Mesenchymal stem cell (in vitro differentiated cells and primary cell): ENCODE data around the gene C16orf74.

Experiments used
- DNase-seq: peaks from one replicate; pipeline ENCODE4 v3.0.0-alpha.2; 2013
- H2AFZ ChIP-seq: one replicate; pipeline ENCODE4 v1.6.1; 2013; ENCODE audit warnings: low read depth, mild to moderate bottlenecking, control low read depth, inconsistent platforms, low read length, moderate library complexity
- H2AK5ac ChIP-seq: 2 replicates; pipeline ENCODE4 v1.6.1; 2013; ENCODE audit warnings: low read length, moderate library complexity, mild to moderate bottlenecking, inconsistent platforms; ENCODE audit not compliant: severe bottlenecking
- H2BK120ac ChIP-seq: one replicate; pipeline ENCODE4 v1.6.1; 2013; ENCODE audit warnings: low read depth, mild to moderate bottlenecking, inconsistent platforms, low read length, moderate library complexity
- H2BK12ac ChIP-seq, 2 experiments: one replicate each; pipeline ENCODE4 v1.6.1; 2013; ENCODE audit warnings: inconsistent platforms in 2 of 2, low read length in 2 of 2, mild to moderate bottlenecking in 2 of 2, moderate library complexity in 2 of 2, control low read depth in 1 of 2
- H2BK15ac ChIP-seq: one replicate; pipeline ENCODE4 v1.6.1; 2013; ENCODE audit warnings: mild to moderate bottlenecking, low read depth, inconsistent platforms; ENCODE audit not compliant: poor library complexity, severe bottlenecking
- H2BK5ac ChIP-seq: 2 replicates; pipeline ENCODE4 v1.6.1; 2013; ENCODE audit warnings: low read depth, mild to moderate bottlenecking, low read length, control low read depth, inconsistent platforms; ENCODE audit not compliant: poor library complexity, severe bottlenecking
- H3K14ac ChIP-seq, 2 experiments: one replicate each; pipeline ENCODE4 v1.6.1; 2013; ENCODE audit warnings: inconsistent platforms in 2 of 2, low read length in 2 of 2, control low read depth in 1 of 2, mild to moderate bottlenecking in 1 of 2, moderate library complexity in 1 of 2
- H3K18ac ChIP-seq, 2 experiments: one replicate each; pipeline ENCODE4 v1.6.1; 2013; ENCODE audit warnings: inconsistent platforms in 2 of 2, low read length in 2 of 2, control low read depth in 1 of 2, low read depth in 1 of 2, mild to moderate bottlenecking in 1 of 2
- H3K23ac ChIP-seq, 2 experiments: one replicate each; pipeline ENCODE4 v1.6.1; 2013; ENCODE audit warnings: inconsistent platforms in 2 of 2, low read length in 2 of 2, mild to moderate bottlenecking in 2 of 2, moderate library complexity in 2 of 2, control low read depth in 1 of 2
- H3K27ac ChIP-seq: 2 replicates; pipeline ENCODE4 v1.5.1; 2013; ENCODE audit warnings: mild to moderate bottlenecking, moderate library complexity, low read length, control low read depth, inconsistent platforms; ENCODE audit not compliant: poor library complexity, severe bottlenecking
- H3K27me3 ChIP-seq, 2 experiments: 2 replicates each; pipeline versions ENCODE4 v1.6.1 to v1.7.0; 2013; ENCODE audit warnings: low read length in 2 of 2, mild to moderate bottlenecking in 2 of 2, moderate library complexity in 2 of 2, control low read depth in 1 of 2, inconsistent platforms in 1 of 2; ENCODE audit not compliant: control insufficient read depth in 1 of 2, insufficient read depth in 1 of 2
- H3K36me3 ChIP-seq, 2 experiments: 2 replicates each; pipeline versions ENCODE4 v1.6.1 to v1.7.0; 2013; ENCODE audit warnings: low read length in 2 of 2, control low read depth in 1 of 2, inconsistent platforms in 1 of 2, low read depth in 1 of 2, mild to moderate bottlenecking in 1 of 2; ENCODE audit not compliant: insufficient read depth in 2 of 2, control insufficient read depth in 1 of 2
- H3K4ac ChIP-seq, 2 experiments: one replicate each; pipeline ENCODE4 v1.6.1; 2013; ENCODE audit warnings: inconsistent platforms in 2 of 2, low read length in 2 of 2, mild to moderate bottlenecking in 2 of 2, moderate library complexity in 2 of 2, control low read depth in 1 of 2, low read depth in 1 of 2
- H3K4me1 ChIP-seq: 2 replicates; pipeline ENCODE4 v1.6.1; 2013; ENCODE audit warnings: low read depth, low read length, control low read depth; ENCODE audit not compliant: control insufficient read depth, insufficient read depth
- H3K4me2 ChIP-seq: 2 replicates; pipeline ENCODE4 v1.6.1; 2013; ENCODE audit warnings: low read length, mild to moderate bottlenecking, inconsistent platforms; ENCODE audit not compliant: poor library complexity, severe bottlenecking
- H3K4me3 ChIP-seq, 2 experiments: 2 replicates each; pipeline versions ENCODE4 v1.5.1 to v1.7.0; 2013; ENCODE audit warnings: low read length in 2 of 2, mild to moderate bottlenecking in 2 of 2, control low read depth in 1 of 2, low read depth in 1 of 2; ENCODE audit not compliant: insufficient read depth in 1 of 2
- H3K79me1 ChIP-seq: replicated peaks from 2 replicates; pipeline ENCODE4 v1.6.1; 2013; ENCODE audit warnings: mild to moderate bottlenecking, control low read depth, low read length, inconsistent platforms; ENCODE audit not compliant: poor library complexity, severe bottlenecking
- H3K9ac ChIP-seq: 2 replicates; pipeline ENCODE4 v1.7.0; 2013; ENCODE audit warnings: mild to moderate bottlenecking, low read length, moderate library complexity
- H3K9me3 ChIP-seq: 2 replicates; pipeline ENCODE4 v1.7.0; 2013; ENCODE audit warnings: mild to moderate bottlenecking, low read length; ENCODE audit not compliant: control insufficient read depth
- H4K8ac ChIP-seq: one replicate; pipeline ENCODE4 v1.6.1; 2013; ENCODE audit warnings: inconsistent platforms, mild to moderate bottlenecking, low read length, moderate library complexity
- H4K91ac ChIP-seq: one replicate; pipeline ENCODE4 v1.6.1; 2013; ENCODE audit warnings: mild to moderate bottlenecking, low read length, inconsistent platforms
- WGBS: methylation state at CpG from one replicate; pipeline ENCODE4 v1.1.7; 2013; ENCODE audit warnings: mixed read lengths; 5-methylcytosine and 5-hydroxymethylcytosine counted together

Gene C16orf74

DNA sequence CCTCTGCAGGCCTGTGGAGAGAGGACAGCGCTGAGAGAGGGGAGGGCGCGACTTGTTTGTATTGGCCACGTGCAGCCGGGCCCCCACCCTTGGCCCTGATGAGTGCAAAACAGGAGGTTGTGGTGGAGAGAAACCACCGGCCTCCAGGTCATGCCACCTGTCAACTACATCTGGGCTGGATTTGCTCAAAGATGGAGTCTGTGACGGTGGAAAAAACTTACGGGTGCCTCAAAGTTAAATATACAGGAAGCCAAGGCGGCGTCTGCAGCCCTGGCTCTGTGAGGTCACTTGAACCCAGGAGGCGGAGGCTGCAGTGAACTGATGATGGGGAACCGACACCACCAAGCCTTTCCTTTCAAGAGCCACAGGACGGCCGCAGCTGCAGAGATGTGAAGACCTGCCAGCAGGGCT is 15.7 kb downstream of the C16orf74 start:
- H3K18ac ChIP-seq = no peak overlapping the region
- no peak overlapping the region for H2BK15ac ChIP-seq
- no peak overlapping the region for H3K9ac ChIP-seq
- 75% methylated on average over 14 of the region's 14 CpGs for WGBS
- no peak overlapping the region for H3K4me2 ChIP-seq
- H3K4ac ChIP-seq = no peak overlapping the region
- no peak overlapping the region for H2AFZ ChIP-seq
- no peak overlapping the region for H3K27ac ChIP-seq
- DNase-seq = no peak
- H4K8ac ChIP-seq = no peak overlapping the region
- H3K9me3 ChIP-seq = no peaks in the 10 kb centered on the region
- no peak overlapping the region for H2BK120ac ChIP-seq
- no peak overlapping the region for H4K91ac ChIP-seq
- H3K23ac ChIP-seq = no peak overlapping the region
- H2AK5ac ChIP-seq = no peak overlapping the region
- H3K36me3 ChIP-seq = no peaks in the 10 kb centered on the region
- H3K79me1 ChIP-seq = no peaks in the 10 kb centered on the region
- H3K4me1 ChIP-seq = no peaks in the 10 kb centered on the region
- no peak overlapping the region for H2BK12ac ChIP-seq
- peaks cover 0 to 18% of the 10 kb centered on the region in 2 experiments for H3K27me3 ChIP-seq
- no peak overlapping the region for H2BK5ac ChIP-seq
- H3K14ac ChIP-seq = no peak overlapping the region
- no peak overlapping the region for H3K4me3 ChIP-seq

DNA sequence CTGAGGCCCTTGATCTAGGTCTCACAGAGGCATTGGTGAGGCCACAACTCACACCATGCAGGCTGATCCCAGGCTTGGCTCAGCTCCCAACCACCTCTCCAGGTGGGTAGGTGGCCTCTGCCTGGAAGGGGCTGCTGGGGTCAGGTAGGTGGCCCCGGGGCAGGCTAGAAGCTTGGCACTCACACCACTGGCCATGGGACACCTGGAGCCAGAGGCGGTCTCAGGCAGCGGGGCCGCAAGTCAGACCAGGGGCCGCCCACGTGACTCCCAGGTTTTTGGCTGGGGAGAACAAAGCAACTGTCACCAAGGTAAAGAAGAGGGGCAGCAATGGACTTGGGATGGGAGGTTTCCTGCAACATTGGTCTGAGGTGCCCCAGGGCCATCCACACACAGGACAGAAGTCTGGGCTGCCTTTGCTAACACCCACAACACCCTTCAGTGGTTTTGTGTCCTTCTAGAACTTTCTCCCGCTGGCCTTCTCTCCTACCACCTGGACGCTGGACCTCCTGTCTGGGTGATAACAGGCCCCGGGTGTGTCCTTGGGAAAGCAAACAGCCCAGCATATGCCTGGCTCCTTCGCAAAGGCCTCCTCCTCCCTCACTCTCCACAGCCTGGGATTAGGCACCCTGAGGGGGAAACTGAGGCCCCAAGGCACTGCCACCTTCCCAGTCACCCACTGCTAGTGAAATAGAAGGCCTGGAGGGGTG is 16.4 kb downstream of the C16orf74 start:
- H3K36me3 ChIP-seq = no peaks in the 10 kb centered on the region
- H4K91ac ChIP-seq = no peak overlapping the region
- H3K9me3 ChIP-seq = no peaks in the 10 kb centered on the region
- no peak overlapping the region for H3K23ac ChIP-seq
- H2BK12ac ChIP-seq = no peak overlapping the region
- H3K14ac ChIP-seq = no peak overlapping the region
- H3K4ac ChIP-seq = no peak overlapping the region
- no peak overlapping the region for H2AK5ac ChIP-seq
- H2BK120ac ChIP-seq = no peak overlapping the region
- H2BK15ac ChIP-seq = no peak overlapping the region
- H4K8ac ChIP-seq = no peak overlapping the region
- H3K27me3 ChIP-seq = peaks cover under 1 to 21% of the 10 kb centered on the region in 2 experiments
- H3K4me1 ChIP-seq = no peaks in the 10 kb centered on the region
- 80% methylated on average over 9 of the region's 10 CpGs for WGBS
- no peak overlapping the region for H3K4me2 ChIP-seq
- no peak overlapping the region for H3K18ac ChIP-seq
- H3K79me1 ChIP-seq = no peaks in the 10 kb centered on the region
- no peak overlapping the region for H3K9ac ChIP-seq
- H3K27ac ChIP-seq = no peak overlapping the region
- H2BK5ac ChIP-seq = no peak overlapping the region
- H3K4me3 ChIP-seq = no peak overlapping the region
- H2AFZ ChIP-seq = no peak overlapping the region
- DNase-seq = no peak

DNA sequence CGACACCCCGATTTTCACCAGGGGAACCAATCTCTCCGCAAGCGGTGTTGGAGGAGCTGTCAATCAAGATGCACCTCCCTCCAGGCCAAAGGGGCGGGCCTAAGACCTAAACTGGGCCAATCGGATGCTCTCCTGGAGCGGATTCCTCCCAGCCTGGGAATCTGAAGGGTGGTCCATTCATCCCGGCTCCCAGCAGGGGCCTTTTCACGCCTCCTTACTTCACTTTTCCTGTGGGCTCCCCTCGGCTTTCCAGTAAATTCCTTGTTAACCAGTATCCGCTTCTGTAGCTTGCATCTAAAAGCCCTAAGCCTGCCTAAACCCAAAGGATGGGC is 17.1 kb downstream of the C16orf74 start:
- Histone ChIP-seq H3K9me3 (no peaks in the 10 kb centered on the region), H4K8ac (no peak overlapping the region)

DNA sequence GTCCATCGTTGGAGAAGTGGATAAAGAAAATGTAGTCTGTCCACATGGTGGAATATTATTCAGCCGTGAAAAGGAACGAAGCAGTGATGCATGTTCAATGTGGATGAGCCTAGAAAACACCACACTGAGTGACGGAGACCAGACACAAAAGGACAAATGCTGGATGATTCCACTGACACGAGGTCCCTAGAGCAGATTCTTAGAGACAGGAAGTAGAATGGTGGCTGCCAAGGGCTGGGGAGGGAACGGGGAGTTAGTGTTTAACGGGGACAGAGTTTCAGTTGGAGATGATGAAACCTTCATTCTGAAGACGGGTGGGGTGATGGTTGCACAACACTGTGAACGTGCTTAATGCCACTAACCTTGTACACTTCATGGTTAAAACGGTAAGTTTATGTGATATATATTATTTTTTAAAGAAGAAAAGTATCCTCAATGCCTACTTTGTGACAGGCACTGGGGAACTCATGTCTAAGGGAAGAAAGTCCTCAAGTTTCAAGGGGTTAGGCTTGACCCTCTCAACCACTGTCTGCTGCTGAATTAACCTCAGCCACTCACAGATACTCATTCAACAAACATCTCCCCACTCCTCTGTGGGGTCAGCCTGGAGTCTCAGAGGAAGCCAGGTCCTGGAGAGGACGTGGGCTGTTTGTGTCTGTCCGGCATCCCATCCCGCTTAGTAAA is 17.6 kb downstream of the C16orf74 start:
- H3K18ac ChIP-seq = no peak overlapping the region
- H4K8ac ChIP-seq = no peak overlapping the region
- no peak overlapping the region for H3K4me2 ChIP-seq
- H3K4me3 ChIP-seq = peak overlapping the region in 1 of 2 experiments; percentile 31
- no peak overlapping the region for H2AK5ac ChIP-seq
- H2AFZ ChIP-seq = no peak overlapping the region
- no peak overlapping the region for H3K14ac ChIP-seq
- no peaks in the 10 kb centered on the region for H3K9me3 ChIP-seq
- no peaks in the 10 kb centered on the region for H3K36me3 ChIP-seq
- H3K27ac ChIP-seq = no peak overlapping the region
- H2BK5ac ChIP-seq = no peak overlapping the region
- no peaks in the 10 kb centered on the region for H3K79me1 ChIP-seq
- peaks cover 6 to 32% of the 10 kb centered on the region in 2 experiments for H3K27me3 ChIP-seq
- H2BK15ac ChIP-seq = no peak overlapping the region
- no peak overlapping the region for H3K9ac ChIP-seq
- no peak overlapping the region for H3K23ac ChIP-seq
- H3K4me1 ChIP-seq = no peaks in the 10 kb centered on the region
- H3K4ac ChIP-seq = no peak overlapping the region
- H2BK12ac ChIP-seq = no peak overlapping the region
- DNase-seq = peak; percentile 20
- WGBS = 88% methylated on average over 11 of the region's 13 CpGs
- no peak overlapping the region for H4K91ac ChIP-seq
- H2BK120ac ChIP-seq = no peak overlapping the region

More for the DNA sequence above, 17.1 kb downstream of the C16orf74 start:
- Histone ChIP-seq H3K18ac (no peak overlapping the region), H2BK120ac (no peak overlapping the region), H2BK15ac (no peak overlapping the region), H3K27ac (no peak overlapping the region), H3K14ac (no peak overlapping the region), H4K91ac (no peak overlapping the region), H2AK5ac (no peak overlapping the region), H2BK5ac (no peak overlapping the region), H3K36me3 (no peaks in the 10 kb centered on the region), H3K4me1 (no peaks in the 10 kb centered on the region), H3K4me3 (peak overlapping the region in 1 of 2 experiments; percentile 31), H3K27me3 (peaks cover 6 to 27% of the 10 kb centered on the region in 2 experiments), H2BK12ac (no peak overlapping the region), H2AFZ (no peak overlapping the region), H3K4me2 (no peak overlapping the region), H3K23ac (no peak overlapping the region), H3K9ac (no peak overlapping the region), H3K4ac (no peak overlapping the region), H3K79me1 (no peaks in the 10 kb centered on the region)
- 56% methylated on average over 11 of the region's 11 CpGs for WGBS
- peak; percentile 30 for DNase-seq
